Pancreas (tissue), 10 donors: ENCODE data around the gene SPACDR. TPM values are rescaled to one million over a fixed set of nuclear protein-coding genes. Genes with fewer than 3 reads are reported as not detected.

Experiments
- ATAC-seq, 4 donors: fragments of 200-7000 bp; cut with Tn5 transposase; one replicate each; pipeline versions ENCODE4 v1.8.0 to v1.9.1; 2020; ENCODE audit warnings: mild to moderate bottlenecking in 4 of 4, moderate library complexity in 4 of 4
- DNase-seq, 6 donors: peaks; one replicate each; pipeline ENCODE4 v3.0.0-alpha.2; 2020
- FAIRE-seq: peaks from 2 replicates; lab custom pipeline; 2012; peaks lifted over from hg19 to GRCh38; lab: Jason Lieb, UNC
- H3K27ac ChIP-seq, 4 donors: fragments of 200-600 bp; sonication (generic); 1 replicate in 3 of 4; 2 replicates in 1 of 4; pipeline versions ENCODE4 v1.5.0 to v1.8.0; 2020
- H3K27me3 ChIP-seq, 4 donors: fragments of 200-600 bp; one replicate each; pipeline ENCODE4 v1.8.0; 2021
- H3K36me3 ChIP-seq, 3 donors: fragments of 200-600 bp; sonication (generic) in 1 of 3; one replicate each; pipeline versions ENCODE4 v1.5.0 to v1.8.0; 2020 to 2021
- H3K4me1 ChIP-seq, 3 donors: fragments of 200-600 bp; one replicate each; pipeline ENCODE4 v1.8.0; 2021
- H3K4me3 ChIP-seq, 4 donors: fragments of 200-600 bp; sonication (generic) in 2 of 4; one replicate each; pipeline versions ENCODE4 v1.5.0 to v1.8.0; 2020 to 2021
- H3K9me3 ChIP-seq, 4 donors: fragments of 200-600 bp; one replicate each; pipeline ENCODE4 v1.8.0; 2021
- WGBS, 2 donors: extraction: QIAGEN DNeasy Blood & Tissue Kit; methylation state at CpG; one replicate each; pipeline ENCODE4 v1.1.7; 2013; 5-methylcytosine and 5-hydroxymethylcytosine counted together
- intact Hi-C, 3 donors: fragments of 100-400 bp; cut with DNase I; formaldehyde crosslinking; loops; one replicate each; pipeline versions ENCODE4 v1.11.1 to v1.14.2; 2022
- polyA plus RNA-seq, 2 donors: library from polyadenylated mRNA; stranded (reverse); fragments of 200-250 nt; gene quantifications; one replicate each; pipeline ENCODE4 v1.2.3, GENCODE V29; 2013
- total RNA-seq, 6 donors: library from RNA; stranded (reverse); fragmentation: NEBNext Ultra II Directional in 4 of 6; extraction: Animal tissue kit (Norgen Biotek cat#: 25700) in 4 of 6; gene quantifications; one replicate each; pipeline versions ENCODE4 v1.2.1 to v1.2.4, GENCODE V29; 2021 to 2023
- TF ChIP-seq, protein P1 (sequence below), 4 donors: fragments of 200-600 bp; sonication (generic) in 3 of 4; IDR thresholded peaks; one replicate each; pipeline versions ENCODE4 v1.5.0 to v1.8.0; 2021; ENCODE audit warnings: antibody characterized with exemption in 4 of 4
- donor health status: healthy with polysubstance abuse.
- donor health status: DM: no; HTN: no; CAD: no; lungs with moderate emphysema.
- donor health status: DM: no; HTN: no; CAD: no.
- donor health status: control.
- donor health status: control.
- donor health status: Bipolar disorder and iron deficiency.
- donor health status: DM: yes; HTN: yes; CAD: no.
- donor health status: DM: no; HTN: no; CAD: no.
- donor health status: DM: no; HTN: no; CAD: no.
- donor health status: DM: yes; HTN: yes; CAD: no.

Gene SPACDR
- total and polyA plus RNA-seq, 8 donors, result 0.24 to 0.68 (median 0.31) TPM; not detected in 4

GRCh38 chr7:100493476-100494264 lies 29.6 kb upstream of the SPACDR start:
- intact Hi-C loops, result no loop called here

GRCh38 chr7:100492738-100493475 lies 28.8 kb upstream of the SPACDR start:
- Histone ChIP-seq H3K27ac (no peak overlapping the region), H3K9me3 (no peaks in the 10 kb centered on the region), H3K4me3 (peak overlapping the region in 2 of 4 donors; percentile 25 to 46), H3K4me1 (peaks cover 0 to 5% (median 0%) of the 10 kb centered on the region in 3 donors), H3K36me3 (no peaks in the 10 kb centered on the region), H3K27me3 (no peaks in the 10 kb centered on the region)
- TF ChIP-seq, protein P1, sequence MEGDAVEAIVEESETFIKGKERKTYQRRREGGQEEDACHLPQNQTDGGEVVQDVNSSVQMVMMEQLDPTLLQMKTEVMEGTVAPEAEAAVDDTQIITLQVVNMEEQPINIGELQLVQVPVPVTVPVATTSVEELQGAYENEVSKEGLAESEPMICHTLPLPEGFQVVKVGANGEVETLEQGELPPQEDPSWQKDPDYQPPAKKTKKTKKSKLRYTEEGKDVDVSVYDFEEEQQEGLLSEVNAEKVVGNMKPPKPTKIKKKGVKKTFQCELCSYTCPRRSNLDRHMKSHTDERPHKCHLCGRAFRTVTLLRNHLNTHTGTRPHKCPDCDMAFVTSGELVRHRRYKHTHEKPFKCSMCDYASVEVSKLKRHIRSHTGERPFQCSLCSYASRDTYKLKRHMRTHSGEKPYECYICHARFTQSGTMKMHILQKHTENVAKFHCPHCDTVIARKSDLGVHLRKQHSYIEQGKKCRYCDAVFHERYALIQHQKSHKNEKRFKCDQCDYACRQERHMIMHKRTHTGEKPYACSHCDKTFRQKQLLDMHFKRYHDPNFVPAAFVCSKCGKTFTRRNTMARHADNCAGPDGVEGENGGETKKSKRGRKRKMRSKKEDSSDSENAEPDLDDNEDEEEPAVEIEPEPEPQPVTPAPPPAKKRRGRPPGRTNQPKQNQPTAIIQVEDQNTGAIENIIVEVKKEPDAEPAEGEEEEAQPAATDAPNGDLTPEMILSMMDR (IDR thresholded peaks at IDR 0.05), result no peak
- intact Hi-C loops, result no loop called here
- WGBS, 2 donors, result 83 to 85% methylated on average over 5 of the region's 5 CpGs
- DNase-seq (no peak), ATAC-seq (no peak), FAIRE-seq (no peak)

More at GRCh38 chr7:100493476-100494264, 29.6 kb upstream of the SPACDR start:
- Histone ChIP-seq H3K27ac (no peak overlapping the region), H3K9me3 (no peaks in the 10 kb centered on the region), H3K27me3 (no peaks in the 10 kb centered on the region), H3K4me3 (peak overlapping the region in 3 of 4 donors; percentile 8 to 46 (median 25)), H3K4me1 (peaks cover 0 to 5% (median 0%) of the 10 kb centered on the region in 3 donors), H3K36me3 (no peaks in the 10 kb centered on the region)
- WGBS, 2 donors, result 12 to 15% methylated on average over 39 to 56 of the region's 56 CpGs
- FAIRE-seq (no peak), DNase-seq (peak in 3 of 6 donors; percentile 47 to 83 (median 80)), ATAC-seq (peak in 3 of 4 donors; percentile 74 to 82 (median 75))
- TF ChIP-seq, protein P1 (IDR thresholded peaks at IDR 0.05), result no peak

DNA sequence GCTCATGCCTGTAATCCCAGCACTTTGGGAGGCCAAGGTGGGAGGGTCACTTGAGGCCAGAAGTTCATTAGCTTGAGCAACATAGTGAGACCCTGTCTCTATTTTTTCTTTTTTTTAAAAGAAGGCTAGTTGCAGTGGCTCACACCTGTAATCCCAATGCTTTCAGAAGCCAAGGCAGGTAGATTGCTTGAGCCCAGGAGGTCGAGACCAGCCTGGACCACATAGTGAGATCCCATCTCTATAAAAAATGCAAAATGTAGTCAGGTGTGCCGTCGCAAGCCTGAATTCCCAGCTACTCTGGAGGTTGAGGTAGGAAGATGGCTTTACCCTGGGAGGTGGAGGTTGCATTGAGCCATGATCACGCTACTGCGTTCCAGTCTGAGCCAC lies 27.1 kb upstream of the SPACDR start:
- H3K27me3 ChIP-seq, result no peaks in the 10 kb centered on the region
- DNase-seq (no peak), ATAC-seq (no peak), FAIRE-seq (no peak)
- intact Hi-C loops, result no loop called here
- no peak overlapping the region for H3K27ac ChIP-seq
- 93 to 95% methylated on average over 5 of the region's 5 CpGs for WGBS, 2 donors
- TF ChIP-seq, protein P1 (IDR thresholded peaks at IDR 0.05), result no peak
- H3K36me3 ChIP-seq, result no peaks in the 10 kb centered on the region
- H3K9me3 ChIP-seq, result no peaks in the 10 kb centered on the region
- peaks cover 0 to 5% (median 0%) of the 10 kb centered on the region in 3 donors for H3K4me1 ChIP-seq
- no peak overlapping the region for H3K4me3 ChIP-seq

DNA sequence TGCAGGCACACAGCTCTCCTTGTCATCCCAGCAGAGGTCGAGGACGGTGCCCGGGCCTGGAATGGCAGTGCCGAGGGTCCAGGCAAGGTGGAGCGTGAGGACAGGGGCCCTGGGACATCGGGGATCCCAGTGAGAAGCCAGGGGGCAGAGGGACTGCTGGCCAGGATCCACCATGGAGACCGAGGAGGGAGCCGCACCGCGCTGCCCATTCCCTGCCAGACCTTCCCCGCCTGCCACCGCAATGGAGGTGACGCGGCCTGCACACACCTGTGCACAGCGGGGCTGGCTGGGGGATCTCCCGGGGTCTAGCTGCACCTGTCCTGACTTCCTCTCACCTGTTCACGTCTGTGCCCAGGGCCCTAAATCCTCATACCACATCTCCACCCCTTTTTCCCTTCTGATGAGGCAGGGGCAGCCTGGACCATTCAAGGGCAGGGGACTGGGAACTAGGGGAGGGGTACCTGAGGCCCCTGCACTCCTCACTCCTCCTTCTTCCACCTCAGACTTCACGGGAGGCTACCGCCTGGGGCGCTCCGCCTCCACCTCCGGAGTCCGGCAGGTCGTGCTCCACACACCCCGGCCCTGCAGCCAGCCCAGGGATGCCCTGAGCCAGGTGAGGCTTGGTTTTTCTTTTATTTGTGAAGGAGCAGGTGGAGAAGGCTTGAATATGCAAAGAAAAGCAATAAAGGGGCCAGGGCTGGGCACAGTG lies 26.6 kb upstream of the SPACDR start:
- 82% methylated on average over 22 to 25 of the region's 25 CpGs for WGBS, 2 donors
- Histone ChIP-seq H3K27ac (no peak overlapping the region), H3K27me3 (no peaks in the 10 kb centered on the region), H3K9me3 (no peaks in the 10 kb centered on the region), H3K36me3 (no peaks in the 10 kb centered on the region), H3K4me3 (no peak overlapping the region), H3K4me1 (peaks cover 0 to 5% (median 0%) of the 10 kb centered on the region in 3 donors)
- no peak for ATAC-seq
- peak in 1 of 6 donors; percentile 66 for DNase-seq
- FAIRE-seq, result no peak
- TF ChIP-seq, protein P1 (IDR thresholded peaks at IDR 0.05), result no peak
- intact Hi-C loops, result no loop called here
